ENCODE measurements around the gene CD8A.

The CD8A gene

GRCh38 chr2:86809481-86810121, 18.9 kb upstream of the CD8A start:
- FAIRE-seq = no peak

DNA sequence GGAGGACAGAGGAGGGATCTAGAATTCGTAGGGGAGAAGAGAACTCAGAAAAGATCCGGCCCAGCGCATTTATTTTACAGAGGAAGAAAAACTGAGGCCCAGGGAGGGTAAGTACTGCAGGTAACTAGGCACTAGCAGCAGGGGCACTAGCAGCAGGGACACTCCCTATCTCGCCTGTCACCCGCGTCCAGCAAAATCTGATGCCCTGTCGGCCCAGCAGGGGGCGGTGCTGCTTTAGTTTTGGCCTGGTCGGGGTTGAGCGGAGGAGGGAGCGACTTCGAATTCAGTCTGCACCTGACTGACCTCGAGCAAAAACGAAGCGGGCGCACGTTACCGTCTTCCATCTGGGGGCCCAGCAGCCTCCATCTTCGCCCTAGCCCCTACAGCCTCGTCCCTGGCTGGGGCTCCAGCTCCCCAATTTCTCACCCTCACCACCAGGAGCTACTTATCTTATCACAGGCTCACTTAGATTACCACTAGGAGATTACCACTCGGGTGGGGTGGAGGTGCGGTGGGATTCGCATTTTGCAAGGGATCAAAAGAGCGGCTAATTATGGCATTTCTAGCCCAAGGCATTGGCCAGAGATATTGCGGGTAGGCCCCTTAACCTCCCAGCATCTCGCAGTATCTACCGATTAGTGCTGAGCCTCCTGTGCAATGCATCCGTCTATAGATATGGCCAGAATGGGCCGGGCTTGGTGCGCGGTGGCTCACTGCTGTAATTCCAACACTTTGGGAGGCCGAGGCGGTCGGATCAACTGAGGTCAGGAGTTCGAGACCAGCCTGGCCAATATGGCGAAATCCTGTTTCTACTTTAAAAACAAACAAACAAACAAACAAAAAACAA, 17.8 kb upstream of the CD8A start:
- peak; percentile 92 for FAIRE-seq
- peak; percentile 87 for DNase-seq (ENCODE audit: extremely low spot score, insufficient read length, low read depth)

More at GRCh38 chr2:86809481-86810121, 18.9 kb upstream of the CD8A start:
- no peak for DNase-seq (ENCODE audit: extremely low spot score, insufficient read length, low read depth)

- DNase-seq (ENCODE audit: extremely low spot score, insufficient read length, low read depth) (no peak), FAIRE-seq (no peak)
These were observed 17.0 kb upstream of the CD8A start for GRCh38 chr2:86807468-86808275.

DNA sequence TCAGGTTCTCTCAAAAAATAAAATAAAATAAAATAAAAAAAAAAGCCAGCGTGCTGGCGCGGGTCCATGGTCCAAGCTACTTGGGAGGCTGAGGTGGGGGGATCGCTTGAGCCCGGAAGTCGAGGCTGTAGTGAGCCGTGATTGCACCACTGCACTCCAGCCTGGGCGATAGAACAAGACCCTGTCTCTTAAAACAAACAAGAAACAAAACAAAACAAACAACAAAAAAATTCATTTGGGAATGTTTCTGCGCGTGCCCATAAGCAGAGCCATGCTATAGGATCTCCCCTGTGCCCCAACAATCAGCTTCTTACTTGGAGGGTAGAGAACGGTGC, 16.4 kb upstream of the CD8A start:
- FAIRE-seq = no peak
- DNase-seq (ENCODE audit: extremely low spot score, insufficient read length, low read depth) = no peak

DNA sequence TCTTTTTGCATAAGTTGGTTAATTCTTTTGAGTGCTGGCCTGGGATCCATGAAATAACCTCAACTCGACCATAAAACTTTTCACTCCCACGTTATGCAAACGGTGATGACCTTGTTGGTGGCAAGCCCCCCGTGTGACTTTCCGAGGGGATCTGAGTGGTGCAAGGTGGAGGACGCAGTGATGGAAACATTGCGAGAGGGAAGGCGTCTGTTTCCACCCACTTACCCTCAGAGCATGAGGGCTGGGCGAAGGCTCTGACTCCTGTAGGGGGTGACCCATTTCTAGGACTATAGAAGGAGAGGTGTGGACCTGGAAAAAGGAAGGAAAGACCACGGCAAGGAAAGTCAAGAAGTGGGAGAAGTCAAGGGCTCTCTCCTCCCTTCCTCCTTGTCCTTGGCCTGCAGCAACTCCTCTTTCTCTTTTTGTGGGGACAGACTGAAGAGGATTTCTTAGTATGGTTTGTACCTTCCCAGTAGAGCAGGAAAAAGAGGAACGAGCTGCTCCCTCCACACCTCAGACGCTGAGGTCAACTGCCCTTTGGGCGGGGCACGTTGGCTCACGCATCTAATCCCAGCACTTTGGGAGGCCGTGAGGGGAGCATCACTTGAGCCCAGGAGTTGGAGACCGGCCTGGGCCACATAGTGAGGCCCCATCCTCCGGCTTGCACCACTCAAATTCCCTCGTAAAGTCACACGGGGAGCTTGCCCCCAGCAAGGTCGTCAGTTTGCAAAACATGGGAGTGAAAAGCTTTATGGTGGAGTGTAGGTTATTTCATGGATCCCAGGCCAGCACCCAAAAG, 15.5 kb upstream of the CD8A start:
- FAIRE-seq (no peak), DNase-seq (ENCODE audit: extremely low spot score, insufficient read length, low read depth) (no peak)

GRCh38 chr2:86800856-86801567, 10.3 kb upstream of the CD8A start:
- FAIRE-seq (no peak), DNase-seq (ENCODE audit: extremely low spot score, insufficient read length, low read depth) (no peak)

DNA sequence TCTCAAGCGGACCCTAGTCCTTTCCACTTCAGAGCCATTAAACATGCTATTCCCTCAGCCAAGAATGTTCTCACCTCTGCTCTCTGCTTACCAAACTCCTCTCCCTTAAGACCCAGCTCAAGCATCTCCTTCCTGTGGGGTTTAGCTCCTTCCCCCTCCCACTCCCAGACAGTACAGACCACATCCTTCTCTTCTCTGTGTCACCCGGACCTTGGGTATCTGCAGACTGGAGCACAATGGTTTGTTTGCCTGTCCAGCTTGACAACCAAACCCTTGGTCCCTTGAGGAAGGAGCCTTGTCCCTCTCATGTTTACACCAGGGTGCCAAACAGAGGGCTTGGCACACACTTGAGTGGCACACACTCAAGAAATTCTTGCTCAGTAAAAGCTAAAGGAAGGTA, 4.1 kb upstream of the CD8A start:
- FAIRE-seq (no peak), DNase-seq (ENCODE audit: extremely low spot score, insufficient read length, low read depth) (no peak)

DNA sequence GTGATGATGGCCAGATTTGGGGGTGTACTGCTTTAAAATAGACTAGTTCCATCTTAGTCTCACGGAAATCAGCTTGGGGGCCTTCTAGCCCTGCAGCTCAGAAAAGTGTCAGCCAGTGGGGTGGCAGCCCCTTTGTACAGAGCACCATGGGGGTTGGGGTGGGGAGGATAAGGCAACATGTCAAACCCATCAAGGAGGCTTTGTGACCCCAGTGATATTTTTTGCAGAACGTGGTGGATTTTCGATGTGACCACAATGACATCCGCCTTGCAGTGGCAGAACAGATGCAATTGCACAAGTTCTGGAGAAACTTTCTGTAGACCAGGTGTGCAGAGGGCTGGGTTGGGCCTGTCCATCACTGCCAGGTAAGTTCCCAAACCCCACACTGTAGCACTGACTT, 3.0 kb upstream of the CD8A start:
- no peak for FAIRE-seq
- DNase-seq (ENCODE audit: extremely low spot score, insufficient read length, low read depth) = no peak

- DNase-seq (ENCODE audit: extremely low spot score, insufficient read length, low read depth) = no peak
- no peak for FAIRE-seq
These were observed 860 bp upstream of the CD8A start for GRCh38 chr2:86791573-86791972.

GRCh38 chr2:86790134-86790675, 508 bp downstream of the CD8A start:
- no peak for FAIRE-seq
- DNase-seq (ENCODE audit: extremely low spot score, insufficient read length, low read depth) = no peak

DNA sequence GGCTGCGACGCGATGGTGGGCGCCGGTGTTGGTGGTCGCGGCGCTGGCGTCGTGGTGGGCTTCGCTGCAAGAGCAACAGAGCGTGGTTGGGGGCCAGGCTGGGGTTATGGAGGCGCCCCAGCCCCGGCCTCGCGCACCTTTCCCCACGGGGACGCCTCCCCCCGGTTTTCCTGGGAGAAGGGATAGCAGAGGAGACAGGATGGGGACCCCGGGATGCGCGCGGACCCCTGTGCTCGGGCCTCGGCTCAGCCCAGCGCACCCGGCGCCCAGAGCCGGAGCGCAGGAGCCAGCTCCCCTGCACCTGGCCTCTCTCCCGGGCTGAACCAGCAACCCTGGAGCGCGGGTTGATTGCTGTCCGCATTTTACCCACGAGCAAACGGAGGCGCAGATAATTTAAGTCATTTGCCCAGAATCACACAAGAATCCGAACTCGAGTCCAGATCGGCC, 1.0 kb downstream of the CD8A start:
- DNase-seq (ENCODE audit: extremely low spot score, insufficient read length, low read depth) (no peak), FAIRE-seq (no peak)

DNA sequence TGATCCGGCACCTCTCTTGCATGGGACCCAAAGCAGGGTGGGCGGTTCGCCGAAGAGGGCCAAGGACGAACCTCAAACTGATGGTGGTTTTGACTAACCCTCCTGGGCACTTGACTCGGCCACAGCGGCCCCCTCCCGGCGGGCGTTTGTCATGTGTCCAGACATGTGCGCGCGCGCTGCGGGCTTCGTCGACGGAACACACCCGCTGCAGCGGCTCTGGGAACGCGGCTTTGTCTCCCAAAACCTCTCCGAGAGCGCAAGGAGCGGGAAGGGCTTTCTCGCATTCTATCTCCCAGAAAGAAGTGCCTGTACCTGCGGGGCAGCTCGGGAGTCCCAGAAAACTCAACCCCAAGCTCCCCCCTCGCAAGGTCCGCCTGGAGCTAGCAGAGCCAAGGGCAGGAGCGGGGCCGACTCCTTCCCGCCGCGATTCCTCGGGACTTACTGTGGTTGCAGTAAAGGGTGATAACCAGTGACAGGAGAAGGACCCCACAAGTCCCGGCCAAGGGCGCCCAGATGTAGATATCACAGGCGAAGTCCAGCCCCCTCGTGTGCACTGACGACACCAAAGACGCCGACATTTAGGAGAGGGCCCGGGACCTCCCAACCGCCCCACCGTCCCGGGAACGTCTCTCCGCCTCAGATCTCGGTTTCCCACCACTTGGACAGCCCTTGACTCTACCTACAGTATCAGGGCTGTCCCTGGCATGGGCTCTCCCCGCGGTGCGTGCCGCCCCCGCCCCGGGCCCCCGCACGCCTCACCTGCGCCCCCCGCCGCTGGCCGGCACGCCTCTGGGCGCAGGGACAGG, 1.6 kb downstream of the CD8A start:
- FAIRE-seq (no peak), DNase-seq (ENCODE audit: extremely low spot score, insufficient read length, low read depth) (no peak)

DNA sequence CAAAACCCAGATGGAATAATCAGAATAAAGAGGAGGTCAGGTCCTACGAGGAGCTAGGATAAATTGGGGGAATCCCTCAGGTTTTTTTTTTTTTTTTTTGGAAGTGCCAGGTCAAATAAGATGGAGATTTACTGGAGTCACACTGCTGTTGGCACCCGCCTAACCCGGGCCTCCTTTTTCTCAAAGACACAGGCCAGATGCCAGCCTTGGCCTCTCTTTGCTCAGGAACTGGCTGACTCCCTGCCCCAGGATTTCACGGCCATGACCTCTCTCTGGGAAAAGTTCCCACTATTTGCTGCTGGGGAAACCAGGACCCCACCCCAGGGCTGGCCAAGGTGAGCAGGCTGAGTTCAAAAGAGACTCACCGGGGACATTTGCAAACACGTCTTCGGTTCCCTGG, 2.5 kb downstream of the CD8A start:
- FAIRE-seq (no peak), DNase-seq (ENCODE audit: extremely low spot score, insufficient read length, low read depth) (no peak)

GRCh38 chr2:86787736-86788135, 3.0 kb downstream of the CD8A start:
- FAIRE-seq (no peak), DNase-seq (ENCODE audit: extremely low spot score, insufficient read length, low read depth) (no peak)

DNA sequence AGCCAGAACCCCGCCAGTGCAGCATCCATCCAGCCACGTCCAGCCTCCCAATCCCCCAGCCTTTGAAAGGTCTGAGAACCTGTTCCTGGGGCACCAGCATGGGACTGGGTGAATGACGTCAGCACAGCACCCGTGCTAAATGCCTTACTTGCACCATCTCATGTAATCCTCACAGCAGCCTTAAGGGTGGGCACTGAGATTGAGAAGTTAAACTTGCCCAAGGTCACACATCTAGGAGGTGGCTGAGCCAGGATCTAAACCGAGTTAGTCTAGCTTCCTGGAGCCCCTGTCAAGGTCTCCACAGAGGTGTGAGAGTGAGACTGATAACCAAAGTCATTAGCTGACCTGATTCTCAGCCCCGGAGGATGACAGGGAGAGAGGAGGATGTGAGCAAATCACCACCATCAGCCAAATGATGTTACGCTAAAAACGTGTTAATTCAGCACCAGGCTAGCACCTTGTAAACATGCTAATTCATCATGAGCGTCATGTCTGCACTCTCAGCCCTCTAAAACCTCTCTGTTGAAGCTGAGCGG, 4.6 kb downstream of the CD8A start:
- no peak for DNase-seq (ENCODE audit: extremely low spot score, insufficient read length, low read depth)
- FAIRE-seq = no peak

DNA sequence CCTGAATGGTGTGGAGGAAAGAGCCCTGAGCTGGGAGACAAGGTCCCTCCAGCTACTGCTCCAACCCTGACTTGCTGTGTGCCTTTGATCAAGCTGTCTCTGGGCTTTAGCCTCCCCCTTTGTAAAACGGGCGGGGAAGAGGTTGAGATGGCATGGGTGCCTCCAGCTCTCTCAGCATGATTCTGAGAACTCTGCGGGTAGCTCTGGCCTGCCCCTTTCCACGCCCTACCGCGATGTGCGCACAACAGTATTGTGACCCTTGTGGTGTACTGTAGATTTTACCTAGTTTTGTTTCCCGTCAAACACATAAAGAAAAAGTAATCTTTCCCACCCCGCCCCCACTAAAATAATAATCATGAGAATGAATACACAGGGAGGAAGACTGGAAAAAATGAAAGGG, 5.3 kb downstream of the CD8A start:
- FAIRE-seq = no peak
- DNase-seq (ENCODE audit: extremely low spot score, insufficient read length, low read depth) = no peak

DNA sequence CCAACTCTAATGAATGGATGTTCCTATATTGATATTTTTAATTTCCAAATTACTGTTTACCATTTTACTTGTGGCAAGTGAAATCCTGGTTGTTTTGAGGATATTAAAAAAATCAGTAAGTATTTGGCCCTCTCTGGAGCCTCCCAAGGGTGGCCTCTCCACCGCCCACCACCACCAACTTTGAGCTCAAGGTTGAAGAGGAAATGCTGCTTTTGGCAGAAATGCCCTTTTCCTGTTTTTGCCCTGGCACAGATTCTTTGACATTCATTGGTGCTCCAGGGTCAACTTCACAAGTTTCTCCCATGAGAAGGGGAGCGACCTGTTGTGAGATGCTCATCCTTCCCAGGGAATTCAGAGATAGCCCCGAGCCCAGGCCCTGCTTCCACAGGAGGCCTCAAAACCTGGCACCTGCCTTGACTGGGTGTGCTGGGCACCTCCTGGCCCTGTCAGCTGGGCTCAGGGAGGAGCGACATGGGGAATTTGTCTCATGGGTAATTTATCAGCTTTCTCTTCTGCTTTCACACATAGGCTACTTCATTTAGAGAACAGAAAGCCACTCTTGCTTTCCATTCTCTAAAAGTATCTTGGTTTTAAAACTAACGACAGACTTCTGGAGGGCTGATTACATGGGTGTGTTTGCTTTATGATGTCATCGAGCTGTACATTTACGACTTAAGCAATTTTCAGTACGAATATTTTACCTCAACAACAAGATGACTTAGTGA, 6.9 kb downstream of the CD8A start:
- DNase-seq (ENCODE audit: extremely low spot score, insufficient read length, low read depth) (peak; percentile 51), FAIRE-seq (peak; percentile 83)

- DNase-seq (ENCODE audit: extremely low spot score, insufficient read length, low read depth) = no peak
- no peak for FAIRE-seq
These were observed 8.0 kb downstream of the CD8A start for GRCh38 chr2:86782748-86783147.

Measured in GM18507 (cell line).